Muscle layer of colon (tissue), 2 donors: ENCODE measurements around the gene ATP2A3.
"Not testable (repeated sequence)": the region's sequence is repeated elsewhere in the genome, so short reads cannot be mapped to it uniquely, and the experiment has no call there.

Source experiments
- H3K27ac ChIP-seq: one replicate; pipeline ENCODE4 v1.7.0; 2013; ENCODE audit warnings: low read depth, mild to moderate bottlenecking, low read length, moderate library complexity
- H3K27me3 ChIP-seq, 2 donors: one replicate each; pipeline ENCODE4 v1.7.0; 2013; ENCODE audit warnings: low read length in 2 of 2, mild to moderate bottlenecking in 2 of 2; ENCODE audit not compliant: insufficient read depth in 2 of 2, control insufficient read depth in 1 of 2
- H3K36me3 ChIP-seq: one replicate; pipeline ENCODE4 v1.7.0; 2013; ENCODE audit warnings: mild to moderate bottlenecking, low read length; ENCODE audit not compliant: insufficient read depth
- H3K4me1 ChIP-seq: one replicate; pipeline ENCODE4 v1.7.0; 2013; ENCODE audit warnings: mild to moderate bottlenecking, low read length; ENCODE audit not compliant: insufficient read depth
- H3K4me3 ChIP-seq, 2 donors: one replicate each; pipeline ENCODE4 v1.7.0; 2013; ENCODE audit warnings: low read length in 2 of 2, low read depth in 1 of 2, mild to moderate bottlenecking in 1 of 2, moderate library complexity in 1 of 2
- H3K9ac ChIP-seq: one replicate; pipeline ENCODE4 v1.7.0; 2013; ENCODE audit warnings: low read length
- H3K9me3 ChIP-seq: one replicate; pipeline ENCODE4 v1.7.0; 2013; ENCODE audit warnings: mild to moderate bottlenecking, low read length
- donor health status: abdominal sarcoma.
- donor health status: Adenocarcinoma of cecum.

ATP2A3 gene

DNA sequence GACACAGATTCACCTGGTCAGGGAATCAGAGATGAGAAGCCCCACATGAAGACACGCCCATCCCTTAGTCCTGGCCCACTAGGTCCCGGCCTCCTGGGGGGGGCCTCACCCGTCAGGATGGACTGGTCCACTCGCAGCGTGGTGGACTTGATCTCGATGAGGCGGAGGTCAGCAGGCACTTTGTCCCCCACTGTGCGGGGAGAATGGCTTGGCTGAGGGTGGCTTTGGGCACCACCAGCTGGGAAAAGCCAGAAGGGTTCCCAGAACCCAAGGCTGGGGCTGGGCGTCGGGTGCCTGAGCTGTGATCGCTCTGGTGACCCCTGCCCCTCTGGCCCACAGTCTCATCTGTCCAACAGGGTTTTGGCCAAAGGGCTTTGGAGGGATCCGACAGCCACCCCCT is 13.7 kb downstream of the ATP2A3 start:
- no peaks in the 10 kb centered on the region for H3K36me3 ChIP-seq
- H3K27me3 ChIP-seq, result no peaks in the 10 kb centered on the region
- H3K9ac ChIP-seq, result no peak overlapping the region
- no peak overlapping the region for H3K4me3 ChIP-seq
- no peak overlapping the region for H3K27ac ChIP-seq
- no peaks in the 10 kb centered on the region for H3K4me1 ChIP-seq
- H3K9me3 ChIP-seq, result no peaks in the 10 kb centered on the region

DNA sequence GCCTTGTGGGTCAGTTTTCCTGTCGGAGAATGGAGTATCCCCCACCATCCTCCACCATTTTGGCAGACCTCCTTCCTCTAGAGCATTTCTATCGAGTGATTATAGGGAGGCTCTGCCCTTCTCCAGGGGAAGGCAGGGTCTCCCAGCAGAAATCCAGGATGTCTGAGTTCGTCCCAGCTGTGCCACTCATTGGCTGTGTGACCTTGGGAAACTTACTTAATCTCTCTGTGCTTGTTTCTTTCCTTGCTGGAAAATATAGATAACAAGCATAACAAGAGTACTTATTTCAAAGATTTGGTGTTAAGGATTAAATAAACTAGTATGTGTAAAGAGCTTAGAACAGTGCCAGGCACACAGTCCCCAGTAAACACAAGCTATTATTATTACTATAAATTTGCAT is 14.8 kb downstream of the ATP2A3 start:
- H3K4me1 ChIP-seq, result peaks cover 2% of the 10 kb centered on the region
- H3K9me3 ChIP-seq, result no peaks in the 10 kb centered on the region
- H3K27ac ChIP-seq, result no peak overlapping the region
- H3K36me3 ChIP-seq, result no peaks in the 10 kb centered on the region
- H3K9ac ChIP-seq, result no peak overlapping the region
- H3K27me3 ChIP-seq, result no peaks in the 10 kb centered on the region
- no peak overlapping the region for H3K4me3 ChIP-seq

- H3K36me3 ChIP-seq, H3K27ac ChIP-seq, H3K4me3 ChIP-seq, H3K9me3 ChIP-seq, H3K27me3 ChIP-seq, H3K4me1 ChIP-seq, H3K9ac ChIP-seq: not testable (repeated sequence)
Measured at GRCh38 chr17:3948551-3948950, 15.7 kb downstream of the ATP2A3 start.

DNA sequence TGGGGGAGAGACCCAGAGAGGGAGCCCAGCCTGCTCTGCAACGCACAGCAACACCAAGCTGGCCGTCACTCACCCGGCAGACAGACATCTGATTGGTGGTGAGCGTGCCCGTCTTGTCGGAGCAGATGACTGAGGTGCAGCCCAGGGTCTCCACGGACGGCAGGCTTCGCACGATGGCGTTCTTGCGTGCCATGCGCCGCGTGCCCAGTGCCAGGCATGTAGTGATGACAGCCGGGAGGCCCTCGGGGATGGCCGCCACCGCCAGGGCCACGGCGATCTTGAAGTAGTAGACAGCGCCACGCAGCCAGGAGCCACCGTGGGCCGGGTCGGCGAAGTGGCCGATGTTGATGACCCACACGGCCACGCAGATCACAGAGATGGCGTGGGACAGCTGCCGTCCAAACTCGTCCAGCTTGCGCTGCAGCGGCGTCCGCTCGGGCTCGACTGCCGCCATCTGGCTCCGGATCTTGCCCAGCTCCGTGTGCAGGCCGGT is 16.9 kb downstream of the ATP2A3 start:
- H3K27ac ChIP-seq, result no peak overlapping the region
- no peak overlapping the region for H3K4me3 ChIP-seq

GRCh38 chr17:3946711-3947235 is 17.5 kb downstream of the ATP2A3 start:
- no peaks in the 10 kb centered on the region for H3K27me3 ChIP-seq
- no peak overlapping the region for H3K27ac ChIP-seq
- no peaks in the 10 kb centered on the region for H3K36me3 ChIP-seq
- peaks cover 9% of the 10 kb centered on the region for H3K4me1 ChIP-seq
- H3K9ac ChIP-seq, result no peak overlapping the region
- H3K4me3 ChIP-seq, result no peak overlapping the region
- H3K9me3 ChIP-seq, result no peaks in the 10 kb centered on the region

More for the DNA sequence above, 16.9 kb downstream of the ATP2A3 start:
- Histone ChIP-seq H3K9me3 (no peaks in the 10 kb centered on the region), H3K27me3 (no peaks in the 10 kb centered on the region), H3K36me3 (no peaks in the 10 kb centered on the region), H3K4me1 (peaks cover 9% of the 10 kb centered on the region), H3K9ac (no peak overlapping the region)

- Histone ChIP-seq H3K9ac (no peak overlapping the region), H3K27ac (peak overlapping the region; percentile 63), H3K27me3 (no peaks in the 10 kb centered on the region), H3K4me1 (peaks cover 9% of the 10 kb centered on the region), H3K36me3 (no peaks in the 10 kb centered on the region), H3K9me3 (no peaks in the 10 kb centered on the region), H3K4me3 (peak overlapping the region in 1 of 2 donors; percentile 58)
Measured at GRCh38 chr17:3944485-3945388, 19.5 kb downstream of the ATP2A3 start.

- Histone ChIP-seq H3K4me3 (no peak overlapping the region), H3K9ac (no peak overlapping the region), H3K27me3 (no peaks in the 10 kb centered on the region), H3K4me1 (peaks cover 9% of the 10 kb centered on the region), H3K27ac (no peak overlapping the region), H3K36me3 (no peaks in the 10 kb centered on the region), H3K9me3 (no peaks in the 10 kb centered on the region)
Measured at GRCh38 chr17:3943240-3943891, 20.9 kb downstream of the ATP2A3 start.

GRCh38 chr17:3940965-3941698 is 23.1 kb downstream of the ATP2A3 start:
- H3K4me3 ChIP-seq, result no peak overlapping the region
- no peaks in the 10 kb centered on the region for H3K27me3 ChIP-seq
- peaks cover 9% of the 10 kb centered on the region for H3K4me1 ChIP-seq
- no peaks in the 10 kb centered on the region for H3K36me3 ChIP-seq
- no peak overlapping the region for H3K9ac ChIP-seq
- no peaks in the 10 kb centered on the region for H3K9me3 ChIP-seq
- H3K27ac ChIP-seq, result no peak overlapping the region

- no peaks in the 10 kb centered on the region for H3K36me3 ChIP-seq
- H3K27me3 ChIP-seq, result no peaks in the 10 kb centered on the region
- H3K9ac ChIP-seq, result no peak overlapping the region
- no peak overlapping the region for H3K27ac ChIP-seq
- no peaks in the 10 kb centered on the region for H3K4me1 ChIP-seq
- no peaks in the 10 kb centered on the region for H3K9me3 ChIP-seq
- no peak overlapping the region for H3K4me3 ChIP-seq
Measured at GRCh38 chr17:3937359-3937758, 26.9 kb downstream of the ATP2A3 start.

GRCh38 chr17:3935825-3936355 is 28.3 kb downstream of the ATP2A3 start:
- Histone ChIP-seq H3K9me3 (no peaks in the 10 kb centered on the region), H3K4me1 (no peaks in the 10 kb centered on the region), H3K36me3 (no peaks in the 10 kb centered on the region), H3K27ac (no peak overlapping the region), H3K4me3 (no peak overlapping the region), H3K27me3 (no peaks in the 10 kb centered on the region), H3K9ac (no peak overlapping the region)

DNA sequence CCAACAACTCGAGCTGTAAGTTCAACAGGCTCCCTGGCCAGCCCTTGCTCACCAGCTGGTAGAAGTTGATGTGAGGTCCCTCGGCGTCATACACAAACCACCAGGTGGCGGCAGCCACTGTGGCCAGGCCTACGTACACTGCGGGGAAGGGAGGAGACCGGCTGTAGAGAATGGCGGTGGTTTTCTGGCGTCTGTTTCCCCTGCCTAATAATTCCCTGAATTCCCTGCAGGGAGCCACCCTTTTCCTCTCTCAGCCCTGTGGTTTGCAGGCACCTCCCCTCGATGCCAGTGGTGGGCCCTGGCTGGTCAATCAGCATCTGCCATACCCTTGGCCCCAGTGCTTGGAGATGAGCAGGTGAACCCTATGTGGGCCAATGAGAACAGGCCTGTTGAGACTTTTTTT is 29.1 kb downstream of the ATP2A3 start:
- Histone ChIP-seq H3K27me3 (no peaks in the 10 kb centered on the region), H3K4me3 (no peak overlapping the region), H3K9me3 (no peaks in the 10 kb centered on the region), H3K4me1 (no peaks in the 10 kb centered on the region), H3K36me3 (no peaks in the 10 kb centered on the region), H3K9ac (no peak overlapping the region), H3K27ac (no peak overlapping the region)
